COLO829 (cell line): ENCODE results near the gene PXT1.
A peak's percentile ranks its signal among the peaks of the same experiment; 100 is the strongest.
"Not testable (repeated sequence)": the region's sequence is repeated elsewhere in the genome, so short reads cannot be mapped to it uniquely, and the experiment has no call there.

ENCODE experiments used
- DNase-seq: peaks from one replicate; pipeline ENCODE4 v3.0.0; 2012; ENCODE audit warnings: low spot score

The PXT1 gene

DNA sequence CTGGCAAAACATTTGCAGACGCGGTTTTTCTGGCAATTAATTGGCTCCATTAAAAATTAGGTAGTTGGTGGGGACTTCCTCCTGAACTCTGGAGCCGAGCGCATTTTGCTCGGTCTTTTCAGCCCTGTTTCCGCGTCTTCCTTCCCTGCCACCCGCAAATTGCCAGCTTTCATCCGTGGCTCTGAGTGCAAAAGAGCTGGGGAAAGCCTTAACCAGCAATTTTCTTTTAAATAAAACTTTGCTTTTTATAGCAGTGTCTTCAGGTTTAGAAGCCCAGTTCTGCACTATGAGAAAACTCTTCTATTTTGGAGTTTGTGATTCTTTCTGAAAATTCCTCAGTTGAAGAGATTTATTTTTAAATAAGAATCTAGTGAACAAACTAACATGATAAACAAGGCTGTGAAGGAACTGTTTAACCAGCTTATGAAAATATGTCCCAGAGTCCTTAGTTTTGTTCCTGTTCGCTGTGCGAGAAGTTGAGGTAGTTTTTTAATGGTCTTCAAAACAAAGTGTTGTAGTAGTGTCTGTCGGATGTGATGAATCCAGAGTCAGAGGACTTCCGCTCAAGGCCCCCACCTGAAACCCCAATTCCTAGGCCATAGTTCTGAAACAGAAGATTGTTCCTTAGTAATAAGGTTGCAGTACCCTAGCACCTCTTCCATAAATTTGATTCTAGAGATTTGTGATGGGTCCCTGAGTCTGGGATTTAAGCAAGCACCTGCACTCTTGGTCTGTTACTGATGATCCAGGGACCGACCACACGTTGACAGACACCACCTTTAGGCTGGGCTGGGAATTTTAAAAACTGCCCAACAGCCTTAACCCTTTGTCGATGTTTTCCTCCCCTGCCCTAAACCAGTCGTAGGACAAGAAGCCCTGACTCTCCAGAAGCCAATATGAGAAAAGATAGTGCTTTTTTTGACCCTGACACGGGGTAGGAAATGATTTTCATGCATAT, 1.1 kb upstream of the PXT1 start:
- no peak for DNase-seq

DNA sequence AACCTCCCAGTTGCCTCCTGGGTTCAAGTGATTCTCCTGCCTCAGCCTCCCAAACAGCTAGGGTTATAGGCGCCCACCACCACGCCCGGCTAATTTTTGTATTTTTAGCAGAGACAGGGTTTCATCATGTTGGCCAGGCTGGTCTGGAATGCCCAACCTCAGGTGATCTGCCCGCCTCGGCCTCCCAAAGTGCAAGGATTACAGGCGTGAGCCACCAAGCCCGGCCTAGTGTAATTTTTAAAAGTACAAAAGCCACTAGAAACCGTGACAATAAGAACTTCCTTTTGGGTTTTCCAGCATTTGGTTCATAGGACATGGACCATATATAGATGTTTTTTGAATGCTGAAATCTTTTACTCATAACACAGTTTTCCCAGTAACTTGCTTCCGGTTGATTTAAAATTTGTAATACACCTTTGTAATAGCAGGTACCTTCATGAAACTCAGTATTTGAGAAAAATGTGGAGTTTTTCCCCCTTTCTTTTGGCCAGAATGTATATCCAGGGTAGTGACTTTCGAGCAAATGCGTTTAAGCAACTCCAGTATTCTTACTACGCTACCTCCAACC, 467 bp downstream of the PXT1 start:
- no peak for DNase-seq

DNA sequence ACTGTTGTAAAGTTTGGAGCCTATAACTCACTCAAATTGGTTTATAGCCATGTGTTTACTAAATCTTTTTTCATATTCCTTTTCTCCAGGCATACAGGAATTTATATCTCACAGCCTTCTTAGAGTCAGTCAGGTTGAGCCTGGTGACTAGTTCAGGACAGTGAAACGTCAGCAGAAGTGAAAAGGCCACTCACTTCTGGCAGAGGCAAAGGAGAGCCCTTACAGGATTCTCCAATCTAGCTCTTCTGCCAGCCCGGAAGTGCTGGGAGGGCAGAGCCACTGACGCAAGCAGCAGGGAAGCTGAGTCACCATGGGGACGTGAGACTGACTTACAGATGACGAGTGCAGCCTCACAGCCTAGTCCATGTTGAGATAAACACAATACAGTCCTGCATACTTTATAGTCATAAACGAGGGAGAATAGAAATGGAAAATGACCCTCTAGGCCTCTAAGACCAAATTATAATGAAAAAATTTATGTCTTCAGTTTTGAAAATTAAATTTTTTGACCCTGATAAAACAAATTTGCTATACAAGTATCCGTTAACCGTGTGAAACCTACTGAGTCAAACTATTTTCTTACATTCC, 1.3 kb downstream of the PXT1 start:
- peak; percentile 98 for DNase-seq

DNA sequence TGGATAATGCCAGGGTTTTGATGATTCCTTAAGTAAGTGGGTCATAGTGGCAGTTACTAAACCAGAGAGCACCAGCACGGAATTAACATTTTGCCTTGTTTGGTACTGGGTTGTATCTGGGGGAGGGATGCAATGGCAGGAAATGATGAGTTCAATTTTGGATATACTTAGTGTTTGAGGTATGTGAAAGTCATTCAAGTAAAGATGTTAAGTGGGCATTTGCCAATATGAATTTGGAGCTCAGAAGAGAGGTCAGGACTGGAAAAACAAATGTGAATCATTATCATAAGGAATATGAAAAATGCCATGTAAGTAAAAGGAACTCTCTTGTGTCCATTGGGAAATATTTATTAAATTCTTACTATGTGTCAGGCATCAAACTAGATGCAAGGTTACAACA, 6.2 kb downstream of the PXT1 start:
- DNase-seq: no peak

DNA sequence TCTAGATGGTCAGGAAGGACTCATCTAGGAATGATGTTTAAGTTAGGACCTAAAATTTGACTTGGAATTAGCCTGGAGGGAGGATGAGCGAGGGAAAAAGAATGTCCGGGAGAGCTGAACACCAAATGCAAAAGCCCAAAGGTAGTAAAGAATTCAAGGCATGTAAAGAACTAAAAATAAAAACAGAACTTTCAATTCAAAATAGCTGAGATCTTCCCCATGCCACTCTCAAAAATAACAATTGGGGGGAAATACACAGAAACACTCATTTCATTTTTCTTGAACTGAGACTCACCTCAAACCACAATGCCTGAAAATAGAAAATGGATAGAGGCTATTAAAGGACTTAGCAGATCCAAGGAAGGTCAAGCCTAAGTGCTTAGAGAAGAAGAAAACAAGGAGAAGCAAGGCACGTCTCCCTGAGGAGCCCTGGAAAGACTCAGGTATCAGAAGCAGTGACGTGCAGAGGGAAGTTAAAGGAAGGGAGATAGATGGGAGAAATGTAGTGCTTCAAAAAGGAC, 10.4 kb downstream of the PXT1 start:
- DNase-seq: no peak

DNA sequence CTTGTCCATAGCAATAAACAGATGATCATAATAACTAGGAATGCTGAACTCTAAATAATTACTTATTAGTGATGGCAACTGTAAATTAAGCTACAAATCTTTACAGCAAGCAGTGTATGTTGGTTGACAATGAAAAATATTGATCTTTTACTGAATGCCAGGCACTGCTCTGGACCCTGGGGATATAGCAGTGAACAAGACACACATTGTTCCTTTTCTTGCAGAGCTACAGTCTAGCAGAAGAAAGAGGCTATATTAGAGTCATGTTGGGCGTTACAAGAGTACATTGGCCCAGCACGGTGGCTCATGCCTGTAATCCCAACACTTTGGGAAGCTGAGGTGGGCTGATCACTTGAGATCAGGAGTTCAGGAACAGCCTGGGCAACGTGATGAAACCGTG, 11.5 kb downstream of the PXT1 start:
- no peak for DNase-seq

DNA sequence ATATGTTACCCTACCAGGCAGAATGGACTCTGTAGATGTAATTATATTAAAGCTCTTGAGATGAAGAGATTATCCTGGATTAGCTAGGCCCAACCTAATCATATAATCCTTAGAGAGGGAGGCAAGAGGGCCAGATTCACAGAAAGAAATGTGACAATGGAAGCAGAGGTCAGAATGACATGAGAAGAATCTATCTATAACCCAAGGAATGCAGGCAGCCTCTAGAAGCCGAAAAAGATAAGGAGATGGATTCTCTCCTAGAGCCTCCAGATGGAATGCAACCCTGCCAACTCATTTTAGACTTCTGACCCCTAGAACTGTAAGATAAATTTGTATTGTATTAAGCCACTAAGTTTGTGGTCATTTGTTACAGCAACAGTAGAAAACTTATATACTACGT, 12.3 kb downstream of the PXT1 start:
- DNase-seq: no peak

DNA sequence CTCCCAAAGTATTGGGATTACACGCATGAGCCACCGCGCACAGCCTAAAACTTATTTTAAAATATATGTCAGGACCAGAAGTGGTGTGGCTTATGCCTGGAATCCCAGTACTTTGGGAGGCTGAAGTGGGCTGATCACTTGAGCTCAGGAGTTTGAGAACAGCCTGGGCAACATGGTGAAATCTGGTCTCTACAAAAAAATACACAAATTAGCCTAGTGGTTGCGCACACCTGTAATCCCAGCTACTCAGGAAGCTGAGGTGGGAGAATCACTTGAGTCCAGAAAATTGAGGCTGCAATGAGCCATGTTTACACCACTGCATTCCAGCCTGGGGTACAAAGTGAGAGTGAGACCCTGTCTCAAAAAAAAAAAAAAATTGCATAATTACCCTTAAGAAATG, 13.7 kb downstream of the PXT1 start:
- DNase-seq: no peak

DNA sequence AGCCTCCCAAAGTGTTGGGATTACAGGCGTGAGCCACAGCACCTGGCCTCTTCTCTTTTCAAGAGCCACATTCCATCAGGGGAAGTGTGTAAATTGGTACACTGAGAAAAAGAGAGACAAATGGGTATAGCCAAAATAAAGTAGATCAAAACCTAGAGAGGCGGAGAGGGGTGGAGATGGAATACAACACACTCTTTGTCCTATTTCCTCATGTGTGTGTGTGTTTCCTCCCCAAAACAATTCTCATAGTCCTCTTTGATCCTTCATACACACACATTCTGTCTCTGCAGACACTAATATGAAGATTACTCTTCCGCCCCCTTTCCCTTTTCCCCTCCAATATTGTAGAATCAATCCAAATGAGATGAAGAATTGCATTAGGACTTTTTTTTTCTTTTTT, 16.0 kb downstream of the PXT1 start:
- no peak for DNase-seq

DNA sequence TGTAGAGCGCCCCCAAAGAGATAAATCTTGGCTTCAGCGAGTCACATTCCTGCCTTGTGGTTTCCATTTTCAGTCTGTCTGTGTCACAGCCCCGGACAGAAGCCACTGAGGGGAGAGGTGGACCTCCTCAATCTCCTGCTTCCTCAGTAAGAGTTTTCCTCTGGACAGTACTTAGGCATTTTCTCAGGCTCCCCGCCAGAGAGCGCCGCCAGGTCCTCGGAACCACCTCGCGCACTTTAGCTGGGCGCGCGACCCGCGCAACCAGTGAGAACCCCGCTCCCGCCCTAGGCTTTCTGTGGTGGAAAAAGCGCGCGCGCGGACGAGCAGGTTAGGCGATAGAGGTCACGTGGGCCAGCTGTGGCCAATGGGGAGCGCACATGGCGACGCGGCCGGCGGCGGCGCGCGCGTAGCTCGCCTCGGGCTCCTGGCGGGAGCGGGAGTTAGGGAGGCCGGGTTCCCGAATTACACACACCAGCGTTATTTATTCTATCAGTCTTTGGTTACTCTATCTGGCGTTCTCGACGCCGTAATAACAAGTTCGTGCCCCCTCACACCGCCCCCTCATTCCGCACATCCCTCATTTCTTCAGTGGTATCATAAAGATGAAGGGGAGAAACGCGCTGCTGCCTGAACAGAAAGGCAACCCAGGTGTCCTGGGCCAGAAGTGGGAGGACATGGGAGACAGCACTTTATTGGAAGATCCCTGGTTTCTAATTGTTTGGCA, 19.4 kb downstream of the PXT1 start:
- DNase-seq: peak; percentile 94

DNA sequence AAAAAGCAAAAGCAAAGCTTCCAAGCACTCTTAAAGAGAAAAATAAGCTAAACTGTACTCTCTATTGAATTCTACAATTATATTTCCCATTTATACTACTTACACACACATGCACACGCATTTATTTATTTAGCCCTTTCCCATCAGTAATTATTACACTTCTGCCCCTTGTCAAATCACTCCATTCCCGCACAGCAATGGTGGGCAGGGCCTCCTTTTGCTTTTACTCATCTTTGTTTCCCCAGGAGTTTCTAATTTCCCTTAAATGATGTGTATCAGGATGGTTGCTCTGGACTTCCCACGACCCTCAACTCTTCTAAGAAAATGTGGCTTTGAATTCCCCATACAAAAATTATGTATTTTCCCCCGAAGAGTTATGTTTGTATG, 19.9 kb downstream of the PXT1 start:
- DNase-seq: no peak

DNA sequence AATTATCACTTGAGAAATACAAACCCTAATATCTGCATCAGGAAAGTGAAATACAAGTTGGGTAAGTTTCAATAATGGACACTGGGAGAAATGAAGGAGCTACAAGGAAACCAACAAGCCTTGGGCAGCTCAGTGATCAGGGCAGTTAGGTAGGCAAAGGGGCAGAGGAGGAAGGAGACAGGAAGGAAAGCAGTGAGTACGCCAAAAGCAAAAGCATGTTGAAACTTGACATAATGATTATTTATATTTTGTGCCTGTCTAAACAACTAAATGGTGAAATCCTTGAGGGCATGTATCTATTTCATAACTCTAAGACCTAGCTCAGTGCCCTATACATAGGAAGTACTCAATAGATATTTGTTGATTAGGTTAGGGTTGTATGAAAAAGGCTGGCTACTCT, 23.3 kb downstream of the PXT1 start:
- no peak for DNase-seq

DNA sequence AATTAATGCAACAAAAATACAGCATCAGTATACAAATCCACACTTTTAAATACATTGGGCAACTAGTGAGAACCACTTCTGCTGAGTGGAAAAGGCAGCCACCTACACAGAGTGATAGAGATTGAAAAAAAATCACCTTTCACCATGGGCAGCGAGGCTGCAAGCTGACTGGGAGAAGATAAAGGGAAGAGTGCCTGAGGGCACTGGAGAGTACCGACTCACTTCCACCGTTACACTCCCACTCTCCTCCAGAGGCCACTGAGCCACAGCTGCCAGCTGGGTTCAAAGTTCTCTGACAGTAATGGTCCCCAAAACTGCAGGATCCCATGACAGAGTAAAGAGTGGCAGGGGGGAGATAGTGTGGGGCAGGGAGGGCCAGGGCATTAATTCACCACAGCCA, 24.1 kb downstream of the PXT1 start:
- no peak for DNase-seq

DNA sequence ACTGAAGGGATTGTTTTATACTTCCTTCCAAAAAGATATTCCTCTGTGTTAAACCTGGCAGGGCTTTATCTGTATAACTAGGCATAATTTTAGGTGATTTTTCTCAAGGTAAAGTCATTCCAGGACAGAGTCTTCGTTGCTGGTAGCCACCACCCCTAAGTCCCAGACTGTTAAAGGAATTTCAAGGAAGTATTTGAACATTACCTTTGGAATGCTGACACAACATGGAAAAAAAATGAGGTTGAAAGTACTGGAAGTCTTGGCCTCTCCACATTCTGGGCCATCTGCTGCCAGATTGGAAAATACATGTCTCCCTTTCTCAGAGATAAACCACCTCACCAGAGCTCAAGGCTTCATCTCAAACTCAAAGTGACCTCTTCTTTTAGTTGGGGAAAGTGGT, 28.2 kb downstream of the PXT1 start:
- DNase-seq: no peak

DNA sequence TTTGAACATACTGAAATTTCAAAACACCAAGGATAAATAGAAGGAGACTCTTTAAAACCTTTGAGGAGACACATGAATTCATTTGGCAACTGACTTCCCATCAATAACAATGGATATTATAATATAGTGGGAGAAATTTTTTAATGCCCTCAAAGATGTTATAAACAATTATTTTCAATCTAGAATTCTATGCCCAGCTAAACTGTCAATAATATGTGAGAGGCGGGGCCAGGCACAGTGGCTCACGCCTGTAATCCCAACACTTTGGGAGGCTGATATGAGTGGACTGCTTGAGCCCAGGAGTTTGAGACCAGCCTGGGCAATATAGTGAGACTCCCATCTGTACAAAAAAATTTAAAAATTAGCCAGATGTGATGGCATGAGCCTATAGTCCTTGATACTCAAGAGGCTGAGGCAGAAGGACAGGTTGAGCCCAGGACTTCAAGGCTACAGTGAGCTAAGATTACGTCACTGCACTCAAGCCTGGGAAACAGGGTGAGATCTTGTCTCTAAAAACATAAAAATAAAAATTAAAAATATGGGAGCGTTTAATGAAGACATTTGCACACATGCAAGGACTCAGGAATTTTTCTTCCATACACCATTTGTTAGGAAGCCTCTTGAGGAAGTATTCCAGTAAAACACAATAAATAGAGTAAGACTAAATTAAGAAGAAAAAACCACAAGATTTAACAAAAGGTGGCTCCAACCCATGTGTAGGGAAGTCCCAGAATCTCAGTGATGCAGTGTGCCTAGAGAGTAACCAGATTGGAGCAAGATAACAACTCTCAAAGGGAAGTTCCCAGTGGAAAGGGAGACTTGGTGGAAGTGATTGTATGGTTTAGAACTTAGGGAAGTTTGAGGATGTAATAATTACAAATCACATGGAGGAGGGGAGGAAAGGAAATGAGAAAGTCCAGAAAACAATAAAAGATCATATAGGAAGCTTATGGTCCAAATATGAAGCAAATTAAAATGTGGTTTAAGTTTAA, 28.9 kb downstream of the PXT1 start:
- no peak for DNase-seq

DNA sequence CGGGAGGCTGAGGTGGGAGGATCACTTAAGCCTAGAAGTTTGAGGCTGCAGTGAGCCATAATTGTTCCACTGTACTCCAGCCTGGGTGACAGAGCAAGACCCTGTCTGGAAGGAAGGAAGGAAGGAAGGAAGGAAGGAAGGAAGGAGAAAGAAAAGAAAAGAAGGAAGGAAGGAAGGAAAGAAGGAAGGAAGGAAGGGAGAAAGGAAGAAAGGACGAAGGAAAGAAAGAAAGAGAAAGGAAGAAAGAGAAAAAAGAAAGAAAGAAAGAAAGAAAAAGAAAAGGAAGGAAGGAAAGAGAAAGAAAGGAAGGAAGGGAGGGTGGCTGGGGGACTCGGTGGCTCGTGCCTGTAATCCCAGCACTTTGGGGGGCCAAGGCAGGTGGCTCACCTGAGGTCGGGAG, 32.9 kb downstream of the PXT1 start:
- DNase-seq: not testable (repeated sequence)

DNA sequence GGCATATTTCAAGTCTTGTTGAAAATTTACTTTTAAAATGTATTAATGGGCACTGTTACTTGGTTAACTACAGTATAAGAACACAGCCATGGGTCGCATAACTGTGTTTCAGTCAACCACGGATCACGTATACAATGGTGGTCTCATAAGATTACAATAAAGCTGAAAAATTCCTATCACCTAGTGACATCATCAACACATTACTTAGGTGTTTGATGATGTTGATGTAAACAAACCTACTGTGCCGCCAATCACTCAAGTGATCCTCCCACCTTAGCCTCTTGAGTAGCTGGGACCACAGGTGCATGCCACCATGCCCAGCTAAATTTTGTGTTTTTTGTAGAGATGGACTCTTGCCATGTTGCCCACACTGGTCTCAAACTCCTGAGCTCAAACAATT, 38.5 kb downstream of the PXT1 start:
- DNase-seq: no peak

DNA sequence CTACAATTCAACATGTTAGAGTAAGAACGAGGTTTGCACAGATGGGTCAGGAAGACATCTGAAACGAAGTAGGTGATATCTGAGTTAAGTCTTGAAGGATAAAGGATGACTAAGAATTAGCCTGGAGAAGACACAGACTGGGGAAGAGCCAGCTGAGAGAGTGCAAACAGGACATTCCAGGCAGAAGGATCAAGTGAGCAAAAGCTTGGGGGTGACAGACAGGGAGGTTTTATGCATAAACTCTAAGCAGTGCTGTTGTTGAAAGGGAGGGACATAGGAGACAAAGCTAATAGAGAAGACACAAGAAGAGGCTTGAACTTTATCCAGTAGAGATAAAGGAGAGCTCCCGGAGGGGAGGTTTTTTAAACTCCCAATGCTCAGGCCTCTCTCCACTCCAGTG, 40.2 kb downstream of the PXT1 start:
- DNase-seq: no peak

DNA sequence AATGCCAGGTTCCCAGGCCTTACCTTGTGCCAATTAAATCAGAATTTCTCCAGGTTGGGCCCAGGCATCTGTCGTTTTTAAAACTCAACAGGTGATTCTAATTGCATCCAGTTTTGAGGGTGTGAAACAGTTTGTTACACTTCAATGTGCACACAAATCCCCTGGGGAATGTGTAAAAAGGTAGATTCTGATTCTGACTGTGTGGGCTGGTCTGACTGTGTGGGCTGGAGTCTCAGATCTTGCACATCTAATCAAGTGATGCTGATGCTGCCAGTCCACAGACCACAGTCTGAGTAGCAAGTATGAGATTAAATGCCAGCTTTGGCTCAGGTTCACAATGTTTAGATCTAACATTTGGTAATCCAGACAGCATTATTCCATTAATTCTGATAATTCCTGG, 42.7 kb downstream of the PXT1 start:
- DNase-seq: no peak

DNA sequence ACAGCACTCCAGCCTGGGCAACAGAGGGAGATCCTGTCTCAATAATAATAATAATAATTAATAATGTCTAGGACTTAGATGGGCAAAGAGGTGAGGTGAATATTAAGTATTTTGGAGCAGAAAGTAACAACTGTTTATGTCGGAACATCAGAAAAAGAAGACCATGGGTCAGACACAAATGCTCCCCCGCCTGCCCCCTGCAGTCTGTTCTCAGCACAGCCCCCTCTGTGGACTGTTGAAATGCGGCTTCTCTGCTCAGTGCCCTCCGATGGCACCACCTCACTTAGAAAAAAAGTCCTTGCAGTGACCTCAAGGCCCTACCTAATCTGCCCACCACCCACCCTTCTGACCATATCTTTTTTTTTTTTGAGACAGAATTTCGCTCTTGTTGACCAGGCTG, 50.0 kb downstream of the PXT1 start:
- no peak for DNase-seq

DNA sequence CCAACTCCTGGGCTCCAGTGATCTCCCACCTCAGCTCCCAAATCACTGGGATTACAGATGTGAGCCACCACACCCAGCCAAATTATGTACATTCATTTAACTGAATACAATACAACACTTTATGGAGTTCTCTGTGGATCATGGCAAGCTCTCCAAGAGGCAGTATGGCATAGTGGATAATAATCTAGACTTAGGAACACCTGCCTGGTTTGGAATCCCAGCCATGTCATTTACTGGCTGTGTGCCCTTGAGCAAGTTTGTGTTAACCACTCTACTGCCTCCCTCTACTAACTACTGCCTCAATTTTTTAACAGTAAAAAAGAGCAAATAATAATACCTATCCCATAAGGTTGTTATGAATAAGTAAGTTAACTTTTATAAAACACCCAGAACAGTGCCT, 53.3 kb downstream of the PXT1 start:
- no peak for DNase-seq
